ENCODE results near the gene IL3RA.
"Not testable (repeated sequence)": the region's sequence is repeated elsewhere in the genome, so short reads cannot be mapped to it uniquely, and the experiment has no call there.

The IL3RA gene

DNA sequence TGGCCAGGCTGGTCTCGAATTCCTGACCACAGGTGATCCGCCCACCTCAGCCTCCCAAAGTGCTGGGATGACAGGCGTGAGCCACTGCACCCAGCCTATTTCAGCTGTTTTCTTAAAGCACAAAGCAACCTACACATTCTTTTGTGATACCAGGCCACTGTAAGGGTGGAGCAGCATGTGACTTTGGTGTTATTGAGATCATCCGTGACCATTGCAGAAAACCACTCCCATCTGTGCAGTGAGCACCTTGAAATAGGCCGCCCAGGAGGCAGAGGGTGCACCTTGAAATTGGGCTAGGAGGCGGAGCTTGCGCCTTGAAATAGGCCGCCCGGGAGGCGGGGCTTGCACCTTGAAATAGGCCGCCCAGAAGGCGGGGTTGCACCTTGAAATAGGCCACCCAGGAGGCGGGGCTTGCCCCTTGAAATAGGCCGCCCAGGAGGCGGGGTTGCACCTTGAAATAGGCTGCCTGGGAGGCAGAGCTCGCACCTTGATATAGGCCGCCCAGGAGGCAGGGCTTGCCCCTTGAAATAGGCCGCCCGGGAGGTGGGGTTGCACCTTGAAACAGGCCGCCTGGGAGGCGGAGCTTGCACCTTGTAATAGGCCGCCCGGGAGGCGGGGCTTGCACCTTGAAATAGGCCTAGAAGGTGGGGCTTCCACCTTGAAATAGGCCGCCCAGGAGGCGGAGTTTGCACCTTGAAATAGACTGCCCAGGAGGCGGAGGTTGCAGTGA is 64.3 kb downstream of the IL3RA start:
- DNase-seq = no peak

DNA sequence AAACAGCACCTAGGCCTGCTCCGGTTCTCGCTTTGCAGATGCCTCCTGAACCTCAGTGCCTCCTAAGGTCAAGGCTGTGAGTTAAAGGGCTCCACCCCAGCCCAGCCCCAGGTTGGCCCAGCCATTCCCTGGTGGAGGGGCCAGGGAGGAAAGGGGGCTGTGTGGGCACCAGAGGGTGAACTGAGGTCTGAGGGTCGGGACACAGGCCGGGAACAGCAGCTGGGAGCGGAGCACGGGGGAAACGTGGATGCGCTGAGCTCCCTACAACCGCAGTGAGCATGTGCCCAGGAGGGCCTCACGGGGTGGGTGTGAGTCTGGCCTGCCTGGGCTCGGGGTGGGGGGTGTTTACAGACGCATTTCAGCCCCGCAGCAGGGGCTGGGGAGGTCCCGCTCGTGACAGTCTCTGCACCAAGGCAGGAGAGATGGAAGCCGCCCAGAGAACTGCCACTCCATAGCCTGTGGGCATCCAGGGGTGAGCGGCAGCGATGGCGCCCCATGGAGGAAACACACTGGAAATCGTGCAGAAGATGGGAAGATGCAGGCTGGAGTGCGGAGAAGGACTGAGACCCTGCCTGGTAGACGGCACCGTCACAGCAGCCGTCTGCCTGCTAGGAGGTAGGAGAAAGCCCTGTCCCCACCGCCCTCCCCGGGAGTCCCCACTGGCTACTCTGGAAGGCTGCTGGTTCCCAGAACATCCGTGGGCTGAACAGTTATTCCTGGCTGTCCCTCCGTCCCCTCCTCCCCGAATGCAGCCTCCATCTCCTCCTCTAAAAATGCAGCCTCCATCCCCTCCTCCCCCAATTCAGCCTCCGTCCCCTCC is 65.2 kb downstream of the IL3RA start:
- DNase-seq = no peak

DNA sequence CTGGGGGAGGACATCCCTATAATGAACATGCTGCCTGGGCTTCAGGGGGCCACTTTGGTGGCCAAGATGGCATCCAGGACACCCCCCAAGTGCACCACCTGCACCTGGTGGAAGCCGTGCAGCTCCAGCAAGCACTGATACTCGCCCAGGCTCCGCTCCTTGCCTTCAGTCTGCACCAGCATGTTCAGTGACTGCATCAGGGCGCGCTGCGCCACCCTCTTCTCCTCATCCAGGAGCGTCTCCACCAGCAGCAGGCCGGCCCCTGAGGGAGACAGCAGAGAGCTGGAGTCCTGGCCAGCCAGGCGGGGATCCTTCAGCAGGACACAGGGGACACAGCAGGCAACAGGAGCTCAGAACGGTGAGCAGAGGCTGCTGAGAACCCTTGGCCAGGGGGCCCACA is 66.6 kb downstream of the IL3RA start:
- DNase-seq = no peak

DNA sequence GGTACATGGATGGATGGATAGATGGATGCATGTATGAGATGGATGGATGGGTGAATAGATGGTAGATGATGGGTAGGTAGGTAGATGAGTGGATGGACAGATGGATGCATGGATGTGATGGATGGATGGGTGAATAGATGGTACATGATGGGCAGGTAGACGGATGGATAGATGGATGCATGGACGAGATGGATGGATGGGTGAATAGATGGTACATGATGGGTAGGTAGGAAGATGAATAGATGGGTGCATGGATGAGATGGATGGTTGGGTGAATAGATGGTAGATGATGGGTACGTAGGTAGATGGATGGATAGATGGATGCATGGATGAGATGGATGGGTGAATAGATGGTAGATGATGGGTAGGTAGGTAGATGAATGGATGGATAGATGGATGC is 67.3 kb downstream of the IL3RA start:
- not testable (repeated sequence) for DNase-seq

DNA sequence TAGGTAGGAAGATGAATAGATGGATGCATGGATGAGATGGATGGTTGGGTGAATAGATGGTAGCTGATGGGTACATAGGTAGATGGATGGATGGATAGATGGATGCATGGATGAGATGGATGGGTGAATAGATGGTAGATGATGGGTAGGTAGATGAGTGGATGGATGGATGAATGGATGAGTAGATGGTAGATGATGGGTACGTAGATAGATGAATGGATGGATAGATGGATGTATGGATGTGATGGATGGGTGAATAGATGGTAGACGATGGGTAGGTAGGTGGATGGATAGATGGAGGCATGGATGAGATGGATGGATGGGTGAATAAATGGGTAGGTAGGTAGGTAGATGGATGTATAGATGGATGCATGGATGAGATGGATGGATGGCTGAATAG is 69.2 kb downstream of the IL3RA start:
- DNase-seq = not testable (repeated sequence)

DNA sequence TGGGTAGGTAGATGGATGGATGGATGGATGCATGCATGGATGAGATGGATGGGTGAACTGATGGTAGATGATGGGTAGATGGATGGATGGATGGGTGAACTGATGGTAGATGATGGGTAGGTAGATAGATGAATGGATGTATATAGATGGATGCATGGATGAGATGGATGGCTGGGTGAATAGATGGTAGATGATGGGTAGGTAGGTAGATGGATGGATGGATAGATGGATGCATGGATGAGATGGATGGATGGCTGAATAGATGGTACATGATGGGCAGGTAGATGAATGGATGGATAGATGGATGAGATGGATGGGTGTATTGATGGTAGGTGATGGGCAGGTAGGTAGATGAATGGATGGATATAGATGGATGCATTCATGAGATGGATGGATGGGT is 70.5 kb downstream of the IL3RA start:
- no peak for DNase-seq

DNA sequence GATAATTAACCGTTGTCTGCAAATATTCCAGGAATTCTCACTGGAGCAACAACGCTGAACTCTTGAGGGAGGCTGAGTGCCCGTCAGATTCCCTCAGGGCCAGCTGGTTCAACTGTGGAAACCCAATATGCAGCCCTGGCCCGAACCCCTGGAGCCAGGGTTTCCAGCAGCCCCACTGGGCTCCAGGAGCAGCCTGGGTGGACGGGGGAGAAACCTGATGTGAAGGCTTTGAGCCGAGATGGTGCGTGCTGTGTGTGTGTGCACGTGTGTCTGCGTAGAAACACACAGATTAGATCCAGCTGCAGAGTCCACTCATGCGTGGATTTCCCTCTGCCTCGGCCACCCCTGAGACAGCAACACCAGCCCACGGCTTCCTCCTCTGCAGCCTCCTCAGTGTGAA is 74.7 kb downstream of the IL3RA start:
- DNase-seq = no peak

DNA sequence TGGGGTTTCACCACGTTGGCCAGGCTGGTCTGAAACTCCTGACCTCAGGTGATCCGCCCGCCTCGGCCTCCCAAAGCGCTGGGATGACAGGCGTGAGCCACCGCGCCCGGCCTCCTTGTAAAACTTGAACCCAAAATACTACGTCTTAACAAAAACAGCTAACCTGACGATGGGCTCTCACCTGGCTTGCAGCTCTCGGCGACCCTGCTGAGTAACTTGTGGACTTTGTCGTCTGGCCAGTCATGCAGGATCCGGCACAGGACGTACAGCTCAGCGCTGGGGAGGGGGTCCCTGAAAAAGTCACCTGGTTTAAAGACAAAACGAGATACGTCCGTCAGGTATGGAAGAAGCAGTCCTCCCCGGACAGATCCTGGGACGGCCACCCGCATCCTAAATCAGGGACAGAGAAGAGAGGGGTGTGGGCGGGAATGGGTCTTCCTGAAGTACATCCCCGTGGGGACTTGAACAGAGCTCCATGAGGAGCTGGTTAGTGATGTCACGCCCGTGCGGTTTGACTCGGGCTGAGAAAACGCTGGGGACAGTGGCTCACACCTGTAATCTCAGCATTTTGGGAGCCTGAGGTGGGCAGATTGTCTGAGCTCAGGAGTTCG is 76.1 kb downstream of the IL3RA start:
- DNase-seq = no peak

DNA sequence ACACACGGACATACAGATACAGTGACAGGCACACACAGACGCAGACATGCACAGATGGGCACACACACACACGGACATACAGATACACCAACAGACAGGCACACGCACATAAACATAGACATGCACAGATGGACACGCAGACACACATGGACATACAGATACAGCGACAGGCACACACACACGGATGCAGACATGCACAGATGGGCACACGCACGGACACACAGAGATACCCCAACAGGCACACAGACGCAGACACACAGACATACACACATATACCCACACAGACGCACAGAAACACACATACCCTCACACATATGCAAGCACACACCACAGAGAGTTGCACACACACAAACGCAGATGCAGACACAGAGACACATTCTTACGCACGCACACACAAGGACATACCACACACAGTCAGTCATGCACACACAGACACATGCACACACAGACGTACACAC is 79.8 kb downstream of the IL3RA start:
- DNase-seq = no peak

DNA sequence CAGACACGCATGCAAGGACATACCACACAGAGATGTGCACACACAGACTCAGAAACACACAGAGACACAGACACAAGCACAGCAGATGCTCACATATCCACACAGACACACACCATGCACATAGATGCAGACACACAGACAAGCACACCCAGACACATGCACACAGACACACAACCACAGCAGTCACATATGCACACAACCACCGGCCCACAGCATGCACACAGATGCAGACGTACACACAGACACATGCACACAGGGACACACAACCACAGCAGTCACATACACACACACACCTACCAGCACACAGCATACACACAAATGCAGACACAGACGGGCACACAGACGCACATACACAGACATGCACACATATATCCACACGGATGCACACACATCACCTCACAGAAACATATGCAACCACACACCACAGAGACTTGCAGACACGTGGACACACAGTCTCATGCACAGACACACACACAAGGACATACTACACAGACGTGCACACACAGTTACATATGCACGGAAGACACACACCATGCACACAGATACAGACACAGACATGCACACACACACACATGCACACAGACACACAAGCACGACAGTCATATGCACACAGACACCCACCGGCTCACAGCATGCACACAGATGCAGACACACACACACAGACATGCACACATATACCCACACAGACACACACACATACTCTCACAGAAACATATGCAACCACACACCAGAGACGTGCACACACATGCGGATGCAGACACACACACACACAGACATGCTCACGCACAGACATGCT is 80.6 kb downstream of the IL3RA start:
- DNase-seq = no peak

DNA sequence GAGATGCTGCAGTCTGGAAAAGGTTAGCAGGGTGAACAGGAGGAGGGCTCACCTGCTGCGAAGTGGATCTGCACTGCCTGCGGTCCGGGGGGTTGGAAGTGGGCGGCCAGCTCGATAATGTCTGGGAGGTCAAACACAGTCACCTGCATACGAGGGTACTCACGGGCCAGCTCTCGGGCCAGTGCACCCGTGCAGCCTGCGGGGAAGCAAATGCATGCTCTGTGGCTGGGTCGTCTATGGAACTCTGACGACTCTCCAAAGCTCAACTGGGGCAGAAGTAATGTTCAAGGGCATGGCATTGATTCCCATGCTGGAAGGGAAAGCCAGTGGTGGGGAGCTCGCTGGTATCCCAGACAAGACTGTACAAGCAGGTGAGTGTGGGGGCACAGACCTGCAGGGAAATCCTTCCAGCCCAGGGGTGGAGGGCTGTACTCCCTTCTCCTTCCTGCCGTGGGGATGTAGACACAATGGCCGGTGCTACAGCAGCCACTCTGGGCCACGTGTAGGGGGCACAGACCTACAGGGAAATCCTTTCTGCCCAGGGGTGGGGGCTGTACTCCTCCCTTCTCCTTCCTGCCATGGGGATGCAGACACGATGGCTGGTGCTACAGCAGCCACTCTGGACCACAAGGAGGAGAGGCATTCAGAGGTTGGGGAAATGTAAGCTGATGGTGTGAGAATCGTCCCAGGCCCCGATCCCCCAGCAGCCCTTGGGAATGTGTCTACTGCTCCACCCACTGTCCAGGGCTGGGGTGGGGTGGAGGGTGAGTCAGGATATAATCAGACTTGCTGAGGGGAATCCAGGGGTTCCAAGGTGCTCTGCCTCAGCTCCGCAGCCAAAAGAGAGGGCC is 81.6 kb downstream of the IL3RA start:
- no peak for DNase-seq

DNA sequence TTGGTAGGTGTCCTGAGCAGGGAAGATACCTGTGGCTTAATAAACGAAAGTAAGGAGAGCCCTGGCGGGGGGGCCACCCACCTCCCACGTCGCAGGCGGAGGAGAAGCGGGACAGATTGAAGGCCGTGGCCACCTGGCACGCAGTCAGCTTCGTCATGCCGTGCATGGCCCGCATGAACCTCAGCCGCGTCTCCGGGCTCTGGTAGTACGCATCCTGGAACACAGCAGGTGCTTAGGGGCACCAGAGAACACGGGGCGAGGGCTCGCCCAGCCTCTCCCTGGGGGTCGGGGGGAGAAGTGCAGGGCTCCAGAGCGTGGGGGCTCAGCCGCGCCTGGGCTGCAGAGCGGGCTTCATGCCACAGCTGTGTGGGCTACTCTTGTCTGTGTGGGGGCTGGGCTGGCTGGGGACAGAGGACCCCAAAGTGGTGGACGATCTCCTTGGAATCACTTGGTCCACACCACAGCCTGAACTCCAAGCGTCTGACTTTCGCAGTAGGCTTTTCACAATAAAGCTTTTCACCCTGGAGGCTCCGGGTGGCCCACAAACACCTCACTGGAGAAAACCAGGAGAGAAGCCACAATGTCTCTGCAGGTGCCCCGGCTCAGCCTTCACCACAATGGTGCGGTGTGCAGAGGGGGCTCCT is 82.4 kb downstream of the IL3RA start:
- no peak for DNase-seq

DNA sequence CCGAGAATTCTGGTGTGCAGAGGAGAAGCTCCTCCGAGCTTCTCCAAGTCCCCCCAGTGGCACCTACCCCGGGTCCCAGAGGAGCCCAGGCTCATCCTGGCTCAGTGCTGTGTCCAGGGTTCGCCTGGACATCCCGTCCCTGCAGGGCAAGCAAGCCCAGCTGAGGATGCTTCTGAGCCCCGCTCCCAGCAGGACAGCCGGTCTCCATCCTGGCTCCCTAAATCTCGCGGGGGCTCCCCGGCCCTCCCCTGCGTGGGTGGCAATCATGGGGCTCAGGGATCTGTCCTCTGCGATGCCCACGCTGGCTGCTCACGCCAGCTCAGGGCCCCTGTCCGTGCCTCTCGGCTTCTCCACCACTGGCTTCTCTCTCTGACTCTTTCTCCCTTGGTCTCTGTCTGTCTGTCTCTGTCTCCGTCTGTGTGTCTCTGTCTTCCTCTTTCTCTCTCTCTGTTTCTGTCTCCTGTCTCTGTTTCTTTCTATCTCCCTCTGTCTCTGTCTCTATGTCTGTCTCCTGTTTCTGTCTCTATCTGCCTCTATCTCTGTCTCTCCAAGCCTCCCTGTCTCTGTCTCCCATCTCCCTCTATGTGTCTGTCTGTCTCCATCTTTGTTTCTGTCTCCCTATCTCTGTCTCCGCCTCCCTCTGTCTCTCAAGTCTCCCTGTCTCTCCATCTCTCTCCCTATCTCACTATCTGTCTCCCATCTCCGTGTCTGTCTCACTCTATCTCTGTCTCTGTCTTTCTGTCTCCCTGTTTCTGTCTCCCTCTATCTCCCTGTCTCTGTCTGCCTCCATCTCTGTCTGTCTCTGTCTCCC is 83.2 kb downstream of the IL3RA start:
- no peak for DNase-seq

DNA sequence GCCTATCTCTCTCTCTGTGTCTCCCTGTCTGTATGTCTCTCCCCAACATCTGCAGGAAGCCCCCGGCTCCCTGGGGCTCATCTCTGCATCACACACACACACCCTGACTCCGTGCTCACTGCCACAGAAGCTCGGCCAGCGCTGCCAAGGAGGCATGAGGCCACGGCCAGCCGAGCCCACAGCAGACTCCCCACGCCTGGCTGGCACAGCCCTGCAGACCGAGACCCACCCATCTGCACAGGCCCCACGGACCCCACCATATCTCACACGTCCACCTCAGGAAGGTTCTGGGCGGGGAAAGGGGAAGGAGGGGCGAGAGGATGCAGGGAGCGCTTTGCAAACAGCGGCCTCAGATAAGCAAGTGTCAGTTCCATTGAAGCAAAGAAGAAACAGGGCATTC is 83.8 kb downstream of the IL3RA start:
- DNase-seq = no peak

DNA sequence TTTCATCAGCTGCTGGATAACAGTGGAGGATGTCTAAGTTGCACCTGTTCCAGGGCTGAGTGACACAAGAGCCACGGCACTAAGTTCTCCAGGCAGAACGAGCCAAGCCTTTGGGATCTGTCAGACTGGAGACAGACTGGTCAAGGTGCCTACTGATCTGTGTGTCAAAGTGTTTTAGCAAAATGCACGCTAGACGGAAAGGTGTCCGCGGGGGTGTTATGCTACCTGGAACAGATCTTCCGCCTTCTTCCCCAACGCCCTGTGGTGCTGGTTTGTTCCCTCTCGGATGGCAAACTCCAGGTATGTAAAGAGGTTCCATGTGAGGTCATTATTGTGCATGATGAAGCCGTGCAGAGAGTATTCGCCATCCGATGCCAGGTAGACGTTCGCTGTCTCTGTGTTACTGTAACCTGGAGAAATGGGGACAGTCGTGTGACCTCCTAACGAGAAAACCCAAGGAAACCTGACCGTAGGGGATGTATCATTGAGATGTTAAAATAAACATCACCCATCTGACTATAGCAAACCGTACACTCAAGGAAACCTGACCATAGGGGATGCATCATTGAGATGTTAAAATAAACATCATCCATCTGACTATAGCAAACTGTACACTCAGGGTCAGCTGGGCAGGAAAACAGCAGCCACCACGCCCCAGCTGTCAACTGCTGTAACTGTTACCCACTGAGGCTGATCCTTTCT is 85.0 kb downstream of the IL3RA start:
- no peak for DNase-seq

DNA sequence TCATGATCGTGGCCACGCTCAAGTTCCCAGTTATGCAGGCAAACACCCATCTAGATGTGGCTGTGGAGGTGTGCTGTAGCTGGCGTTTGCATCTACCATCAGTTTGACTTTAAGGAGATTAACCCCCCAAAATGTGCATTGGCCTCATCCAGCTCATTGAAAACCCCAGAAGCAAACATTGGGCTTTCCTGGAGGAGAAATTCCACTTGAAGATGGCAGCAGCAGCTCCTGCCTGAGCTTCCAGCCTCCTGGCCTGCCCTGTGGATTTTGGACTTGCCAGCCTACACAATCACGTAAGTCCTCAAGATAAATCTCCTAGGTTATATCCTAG is 85.5 kb downstream of the IL3RA start:
- no peak for DNase-seq

DNA sequence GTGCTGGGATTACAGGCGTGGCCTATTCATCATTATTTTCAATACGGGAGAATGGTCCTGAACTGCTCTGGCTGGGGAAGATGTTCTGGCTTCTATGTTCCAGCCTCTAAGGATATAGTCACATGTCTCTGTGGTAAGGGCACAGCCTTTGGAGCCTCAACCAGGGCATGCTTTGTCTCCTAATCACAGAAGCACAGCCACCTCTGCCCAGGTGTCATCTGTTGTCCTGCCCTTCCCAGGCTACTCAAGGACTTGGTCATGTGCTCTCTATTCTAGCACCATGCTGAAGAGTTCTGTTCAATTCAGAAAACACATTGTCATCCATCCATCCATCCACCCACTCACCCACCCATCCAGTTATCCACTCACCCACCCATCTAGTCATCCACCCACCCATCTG is 86.6 kb downstream of the IL3RA start:
- no peak for DNase-seq

DNA sequence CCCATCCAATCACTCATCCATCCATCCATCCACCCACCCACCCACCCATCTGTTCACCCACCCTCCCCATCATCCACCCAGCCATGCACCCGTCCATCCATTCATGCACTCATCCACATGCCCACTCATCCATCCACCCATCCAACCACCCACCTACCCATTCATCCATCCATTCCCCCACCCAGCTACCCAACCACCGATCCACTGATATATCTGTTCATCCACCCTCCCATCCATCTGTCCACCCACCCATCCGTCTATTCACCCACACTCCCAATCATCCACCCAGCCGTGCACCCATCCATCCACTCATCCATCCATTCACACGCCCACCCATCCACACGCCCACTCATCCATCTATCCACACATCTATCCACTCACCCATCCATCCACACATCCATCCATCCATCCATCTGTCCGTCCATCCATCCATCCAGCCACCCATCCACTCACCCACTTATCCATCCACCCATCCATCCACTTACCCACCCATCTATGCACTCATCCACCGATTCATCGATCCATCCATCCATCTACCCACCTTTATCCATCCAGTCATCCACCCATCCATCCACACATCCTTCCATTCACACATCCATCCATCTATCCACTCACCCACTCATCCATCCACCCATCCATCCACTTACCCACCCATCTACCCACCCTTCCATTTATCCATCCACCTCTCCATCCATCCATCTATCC is 87.7 kb downstream of the IL3RA start:
- no peak for DNase-seq

DNA sequence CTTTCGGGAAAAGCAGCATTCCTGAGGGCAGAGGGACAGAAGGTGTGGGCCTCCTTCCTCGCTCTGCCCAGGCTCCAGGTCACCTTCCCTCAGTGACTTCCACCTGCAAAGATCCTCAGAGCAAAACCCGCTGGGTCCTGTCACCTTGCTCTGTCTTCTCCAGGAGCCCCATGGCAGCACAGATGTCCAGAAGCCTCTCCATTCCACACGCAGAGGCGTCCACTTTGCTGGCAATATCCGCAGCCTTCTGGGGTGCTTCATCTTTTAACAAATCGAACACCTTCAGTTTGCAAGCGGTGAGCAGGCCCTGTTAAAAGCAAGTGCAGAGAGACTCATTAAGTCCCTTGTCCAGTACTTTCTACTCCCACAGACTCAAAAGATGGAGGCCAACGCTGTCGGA is 88.8 kb downstream of the IL3RA start:
- DNase-seq = no peak

DNA sequence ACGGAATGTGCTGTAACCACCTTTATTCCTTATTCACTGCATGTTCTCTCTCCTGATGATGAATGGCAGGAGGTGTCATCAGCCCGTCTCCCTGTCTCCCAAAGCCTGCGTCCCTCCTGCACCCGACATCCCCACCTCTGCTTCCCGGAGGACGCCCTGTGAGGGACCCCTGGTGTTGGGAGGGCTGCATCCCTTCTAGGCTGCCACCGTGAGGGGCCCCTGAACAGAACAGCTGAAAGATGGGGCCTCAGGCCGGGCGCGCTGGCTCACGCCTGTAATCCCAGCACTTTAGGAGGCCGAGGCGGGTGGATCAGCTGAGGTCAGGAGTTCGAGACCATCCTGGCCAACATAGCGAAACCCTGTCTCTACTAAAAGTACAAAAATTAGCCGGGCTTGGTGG is 89.7 kb downstream of the IL3RA start:
- DNase-seq = not testable (repeated sequence)
